Thyroid gland (tissue), 4 donors: ENCODE results near the gene BAHCC1. TPM values are rescaled to one million over a fixed set of nuclear protein-coding genes. Genes with fewer than 3 reads are reported as not detected.
A peak's percentile ranks its signal among the peaks of the same experiment; 100 is the strongest.

Source experiments
- DNase-seq, 2 donors: peaks; one replicate each; pipeline ENCODE4 v3.0.0-alpha.2; 2019
- H3K27ac ChIP-seq, 3 donors: fragments of 200-600 bp; sonication (generic); 1 replicate in 2 of 3; 2 replicates in 1 of 3; pipeline ENCODE4 v1.5.1; 2016 to 2019; ENCODE audit warnings: mild to moderate bottlenecking in 1 of 3, moderate library complexity in 1 of 3
- H3K27me3 ChIP-seq: fragments of 200-600 bp; sonication (generic); one replicate; pipeline ENCODE4 v1.5.1; 2019
- H3K36me3 ChIP-seq, 2 donors: fragments of 200-600 bp; sonication (generic); one replicate each; pipeline ENCODE4 v1.5.1; 2016 to 2019
- H3K4me1 ChIP-seq, 2 donors: fragments of 200-600 bp; sonication (generic); one replicate each; pipeline ENCODE4 v1.5.1; 2017 to 2019
- H3K4me3 ChIP-seq, 3 donors: fragments of 200-600 bp; sonication (generic); replicated peaks in 1 of 3; 1 replicate in 2 of 3; 2 replicates in 1 of 3; pipeline ENCODE4 v1.5.1; 2016; ENCODE audit warnings: mild to moderate bottlenecking in 1 of 3
- H3K9me3 ChIP-seq: fragments of 200-600 bp; sonication (generic); one replicate; pipeline ENCODE4 v1.5.1; 2017
- CTCF ChIP-seq, 6 experiments: fragments of 200-600 bp in 3 of 6; fragments of 450-650 bp in 3 of 6; sonication (generic) in 3 of 6; IDR thresholded peaks; one replicate each; pipeline ENCODE4 v1.5.1; 2016 to 2019; ENCODE audit warnings: antibody characterized with exemption in 6 of 6, mild to moderate bottlenecking in 2 of 6, inconsistent platforms in 1 of 6, moderate library complexity in 1 of 6
- POLR2A ChIP-seq, 2 donors: fragments of 450-650 bp; IDR thresholded peaks; one replicate each; pipeline ENCODE4 v1.6.1; 2017; ENCODE audit warnings: antibody characterized with exemption in 2 of 2, mild to moderate bottlenecking in 2 of 2, moderate library complexity in 1 of 2
- WGBS, 2 donors: methylation state at CpG; one replicate each; pipeline ENCODE4 v1.1.5; 2017; 5-methylcytosine and 5-hydroxymethylcytosine counted together
- intact Hi-C: fragments of 100-400 bp; cut with DNase I; formaldehyde crosslinking; loops from one replicate; pipeline ENCODE4 v1.15.1; 2023
- total RNA-seq, 4 donors: library from RNA; depleted of rRNA; stranded (reverse); fragments of >200 nt; gene quantifications; one replicate each; pipeline ENCODE4 v1.2.3, GENCODE V29; 2016

Gene BAHCC1
- total RNA-seq, 4 donors from 2014 or later = 13.7 to 33.7 (median 23.9) TPM

GRCh38 chr17:81401723-81402529 lies 6.7 kb downstream of the BAHCC1 start:
- H3K9me3 ChIP-seq = no peaks in the 10 kb centered on the region
- no peak for TF ChIP-seq POLR2A (IDR thresholded peaks at IDR 0.05)
- peak in 2 of 6 experiments; percentile 10 to 14 for TF ChIP-seq CTCF (IDR thresholded peaks at IDR 0.05)
- H3K27me3 ChIP-seq = no peaks in the 10 kb centered on the region
- peak in 1 of 2 donors; percentile 44 for DNase-seq
- peaks cover 52 to 72% of the 10 kb centered on the region in 2 donors for H3K4me1 ChIP-seq
- WGBS, 2 donors = 43 to 60% methylated on average over 16 to 19 of the region's 19 CpGs
- H3K4me3 ChIP-seq = no peak overlapping the region
- H3K27ac ChIP-seq = peak overlapping the region; percentile 79 to 99 (median 98)
- intact Hi-C loops = no loop called here
- no peaks in the 10 kb centered on the region for H3K36me3 ChIP-seq

- peaks cover 52 to 73% of the 10 kb centered on the region in 2 donors for H3K4me1 ChIP-seq
- H3K4me3 ChIP-seq = no peak overlapping the region
- 59 to 77% methylated on average over 7 to 9 of the region's 9 CpGs for WGBS, 2 donors
These were observed 7.3 kb downstream of the BAHCC1 start for GRCh38 chr17:81402530-81402941.

GRCh38 chr17:81402981-81403467 lies 7.8 kb downstream of the BAHCC1 start:
- Histone ChIP-seq H3K36me3 (no peaks in the 10 kb centered on the region), H3K27ac (peak overlapping the region; percentile 79 to 99 (median 98)), H3K27me3 (no peaks in the 10 kb centered on the region), H3K4me3 (no peak overlapping the region), H3K9me3 (no peaks in the 10 kb centered on the region), H3K4me1 (peaks cover 52 to 70% of the 10 kb centered on the region in 2 donors)
- WGBS, 2 donors = 73 to 75% methylated on average over 8 to 9 of the region's 9 CpGs
- no peak for DNase-seq
- TF ChIP-seq POLR2A (IDR thresholded peaks at IDR 0.05) (no peak), CTCF (IDR thresholded peaks at IDR 0.05) (no peak)
- intact Hi-C loops = no loop called here

More at GRCh38 chr17:81402530-81402941, 7.3 kb downstream of the BAHCC1 start:
- Histone ChIP-seq H3K9me3 (no peaks in the 10 kb centered on the region), H3K27ac (peak overlapping the region; percentile 79 to 99 (median 98)), H3K36me3 (no peaks in the 10 kb centered on the region), H3K27me3 (no peaks in the 10 kb centered on the region)
- intact Hi-C loops = no loop called here
- TF ChIP-seq CTCF (IDR thresholded peaks at IDR 0.05) = no peak
- TF ChIP-seq POLR2A (IDR thresholded peaks at IDR 0.05) = no peak
- DNase-seq = no peak

GRCh38 chr17:81403671-81404534 lies 8.6 kb downstream of the BAHCC1 start:
- no peak overlapping the region for H3K4me3 ChIP-seq
- WGBS, 2 donors = 68 to 70% methylated on average over 39 of the region's 39 CpGs
- H3K36me3 ChIP-seq = no peaks in the 10 kb centered on the region
- no peaks in the 10 kb centered on the region for H3K9me3 ChIP-seq
- no peaks in the 10 kb centered on the region for H3K27me3 ChIP-seq
- H3K27ac ChIP-seq = peak overlapping the region; percentile 79 to 99 (median 98)
- intact Hi-C loops = no loop called here
- peaks cover 52 to 67% of the 10 kb centered on the region in 2 donors for H3K4me1 ChIP-seq
- DNase-seq = no peak
- TF ChIP-seq POLR2A (IDR thresholded peaks at IDR 0.05) = no peak
- no peak for TF ChIP-seq CTCF (IDR thresholded peaks at IDR 0.05)
